Measurements from ENCODE around the gene DLX1. TPM values are rescaled to one million over a fixed set of nuclear protein-coding genes. Genes with fewer than 3 reads are reported as not detected.
A peak's percentile ranks its signal among the peaks of the same experiment; 100 is the strongest.

DLX1 gene
- total RNA-seq, 4 donors from 2014 or later: 0.14 TPM; not detected in 3

DNA sequence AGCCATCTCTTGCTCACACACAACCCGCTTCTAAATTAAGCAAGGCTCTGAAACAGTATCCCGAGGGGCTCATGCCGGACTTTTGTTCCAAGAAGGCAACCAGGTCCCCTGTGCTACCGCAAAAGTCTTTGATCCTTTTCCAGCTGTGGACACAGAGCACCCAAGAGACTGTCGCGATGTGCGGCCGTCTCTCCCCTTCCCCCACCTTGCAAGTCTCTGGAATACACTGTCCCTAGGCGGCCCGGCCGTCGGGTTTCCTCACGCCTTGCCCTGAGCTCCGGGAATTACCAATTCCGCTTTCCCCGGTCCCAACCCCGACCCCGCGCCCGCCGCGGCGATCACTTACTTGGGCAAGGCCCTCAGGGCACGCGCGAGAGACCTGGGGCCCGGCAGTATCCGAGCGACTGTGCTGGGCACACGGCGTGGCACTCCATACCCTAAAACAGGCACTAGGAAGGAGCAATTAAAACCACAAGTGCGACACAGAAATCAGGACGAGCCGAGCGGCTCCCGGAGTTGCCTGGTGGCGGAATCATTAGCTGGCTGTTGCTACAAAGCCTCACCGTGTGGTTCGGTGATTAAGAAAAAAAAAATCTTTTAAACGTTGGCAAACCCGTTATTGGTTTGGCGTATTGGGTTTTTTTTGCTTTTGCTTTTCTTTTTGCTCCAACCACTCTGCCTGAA, 2.2 kb upstream of the DLX1 start:
- Histone ChIP-seq H3K4me3 (no peak overlapping the region), H3K27me3 (peaks cover 57 to 74% of the 10 kb centered on the region in 2 donors), H3K27ac (no peak overlapping the region), H3K36me3 (no peaks in the 10 kb centered on the region), H3K4me1 (peaks cover 3 to 14% of the 10 kb centered on the region in 2 donors), H3K9me3 (no peaks in the 10 kb centered on the region)
- DNase-seq: no peak
- intact Hi-C loops (cut with DNase I; ENCODE audit: low total_unique reads): no loop called here
- no peak for TF ChIP-seq POLR2A (IDR thresholded peaks at IDR 0.05)
- TF ChIP-seq, protein P1, sequence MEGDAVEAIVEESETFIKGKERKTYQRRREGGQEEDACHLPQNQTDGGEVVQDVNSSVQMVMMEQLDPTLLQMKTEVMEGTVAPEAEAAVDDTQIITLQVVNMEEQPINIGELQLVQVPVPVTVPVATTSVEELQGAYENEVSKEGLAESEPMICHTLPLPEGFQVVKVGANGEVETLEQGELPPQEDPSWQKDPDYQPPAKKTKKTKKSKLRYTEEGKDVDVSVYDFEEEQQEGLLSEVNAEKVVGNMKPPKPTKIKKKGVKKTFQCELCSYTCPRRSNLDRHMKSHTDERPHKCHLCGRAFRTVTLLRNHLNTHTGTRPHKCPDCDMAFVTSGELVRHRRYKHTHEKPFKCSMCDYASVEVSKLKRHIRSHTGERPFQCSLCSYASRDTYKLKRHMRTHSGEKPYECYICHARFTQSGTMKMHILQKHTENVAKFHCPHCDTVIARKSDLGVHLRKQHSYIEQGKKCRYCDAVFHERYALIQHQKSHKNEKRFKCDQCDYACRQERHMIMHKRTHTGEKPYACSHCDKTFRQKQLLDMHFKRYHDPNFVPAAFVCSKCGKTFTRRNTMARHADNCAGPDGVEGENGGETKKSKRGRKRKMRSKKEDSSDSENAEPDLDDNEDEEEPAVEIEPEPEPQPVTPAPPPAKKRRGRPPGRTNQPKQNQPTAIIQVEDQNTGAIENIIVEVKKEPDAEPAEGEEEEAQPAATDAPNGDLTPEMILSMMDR (IDR thresholded peaks at IDR 0.05): no peak

DNA sequence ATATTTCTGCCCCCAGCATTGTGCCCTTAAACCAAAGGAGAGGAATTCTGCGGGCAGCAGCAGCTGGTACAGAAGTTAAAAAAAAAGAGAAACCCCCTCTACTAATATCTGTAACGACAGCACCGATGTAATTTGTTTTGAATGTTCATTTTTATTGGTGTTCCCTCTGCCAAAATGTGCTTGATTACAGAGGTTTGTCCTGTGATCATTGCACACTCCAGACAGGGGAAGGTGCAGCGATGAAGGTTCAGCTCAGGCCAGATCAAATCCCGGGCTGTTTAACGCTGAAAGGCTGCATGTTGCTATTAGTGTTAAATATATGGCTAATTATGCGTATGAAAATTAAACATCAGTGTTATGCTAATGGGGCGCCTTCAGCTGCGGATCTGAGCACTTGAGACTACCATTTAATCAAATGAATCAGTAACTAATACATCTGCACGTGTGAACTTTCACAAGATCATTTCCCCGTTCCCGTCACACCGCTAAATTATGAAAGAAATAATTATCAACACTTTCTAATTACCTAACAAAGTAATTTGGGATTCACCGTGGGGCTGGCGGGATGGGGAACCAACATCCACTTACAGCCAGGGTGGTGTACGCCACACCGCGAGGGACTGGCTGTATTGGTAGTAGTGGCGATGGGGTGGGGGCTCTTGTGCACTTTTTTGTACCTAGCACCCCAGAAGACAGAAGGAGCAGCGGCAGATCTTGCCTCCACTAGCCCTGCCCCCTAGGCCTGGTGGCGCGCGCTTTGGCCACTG, 1.5 kb upstream of the DLX1 start:
- Histone ChIP-seq H3K27me3 (peaks cover 57 to 81% of the 10 kb centered on the region in 2 donors), H3K4me1 (peaks cover 3 to 14% of the 10 kb centered on the region in 2 donors), H3K36me3 (no peaks in the 10 kb centered on the region), H3K27ac (no peak overlapping the region), H3K9me3 (no peaks in the 10 kb centered on the region), H3K4me3 (no peak overlapping the region)
- DNase-seq: no peak
- intact Hi-C loops (cut with DNase I; ENCODE audit: low total_unique reads): no loop called here
- no peak for TF ChIP-seq POLR2A (IDR thresholded peaks at IDR 0.05)
- TF ChIP-seq, protein P1 (IDR thresholded peaks at IDR 0.05): no peak

DNA sequence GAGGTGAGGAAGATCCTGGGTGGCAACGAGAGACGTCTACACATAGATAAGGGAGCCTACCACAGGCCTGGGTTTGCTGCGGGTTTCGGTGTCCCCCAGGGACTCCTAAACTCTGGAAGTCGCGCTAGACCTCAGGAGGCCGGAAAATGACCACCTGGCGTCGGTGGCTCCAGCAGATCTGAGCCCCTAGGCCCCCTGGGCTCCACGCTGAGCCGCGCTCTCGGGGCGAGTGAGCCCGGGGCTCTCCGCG, 987 bp upstream of the DLX1 start:
- DNase-seq: no peak
- Histone ChIP-seq H3K27ac (no peak overlapping the region), H3K36me3 (no peaks in the 10 kb centered on the region), H3K4me1 (peaks cover 3 to 14% of the 10 kb centered on the region in 2 donors), H3K27me3 (peaks cover 59 to 86% of the 10 kb centered on the region in 2 donors), H3K9me3 (no peaks in the 10 kb centered on the region), H3K4me3 (no peak overlapping the region)
- intact Hi-C loops (cut with DNase I; ENCODE audit: low total_unique reads): no loop called here
- TF ChIP-seq, protein P1 (IDR thresholded peaks at IDR 0.05): no peak
- no peak for TF ChIP-seq POLR2A (IDR thresholded peaks at IDR 0.05)

DNA sequence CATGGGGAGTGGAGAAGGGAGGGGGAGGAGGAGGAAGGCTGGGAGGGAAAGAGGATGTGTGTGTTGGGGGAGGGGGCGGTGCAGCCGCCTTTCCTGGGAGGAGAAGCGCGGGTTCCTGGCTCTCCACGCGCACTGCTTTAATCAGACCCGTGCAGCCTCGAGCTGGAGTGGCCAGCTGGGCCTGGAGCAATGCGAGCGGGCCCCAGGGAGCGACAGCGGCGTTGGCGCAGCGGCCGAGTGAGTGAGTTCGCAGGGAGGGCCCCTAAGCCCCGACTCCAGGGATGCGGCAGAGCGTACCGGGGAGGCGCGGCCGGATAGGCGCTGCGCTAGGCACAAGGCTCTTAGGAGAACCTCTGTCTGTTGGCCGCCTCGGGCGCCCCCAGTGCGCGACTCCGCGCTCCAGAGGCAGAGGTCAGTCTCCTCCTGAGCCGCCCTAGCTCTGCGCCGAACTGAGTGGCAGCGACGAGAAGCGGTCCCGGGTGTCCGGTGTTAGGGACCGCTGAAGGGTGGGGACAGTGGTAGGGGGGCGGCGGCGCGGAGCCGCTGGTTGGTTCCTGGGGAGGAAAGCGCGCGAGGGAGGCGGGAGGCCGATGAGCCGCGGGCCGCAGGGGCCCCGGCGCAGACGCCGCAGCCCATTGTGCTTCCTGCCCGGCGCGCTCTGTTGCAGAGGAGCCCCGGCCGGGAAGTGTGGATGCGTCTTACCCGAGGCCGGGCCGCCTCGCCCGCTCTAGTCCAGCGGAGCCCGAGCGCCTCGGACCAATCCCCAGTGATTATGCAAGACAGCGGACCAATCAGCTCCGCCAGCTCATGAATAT, 455 bp upstream of the DLX1 start:
- intact Hi-C loops (cut with DNase I; ENCODE audit: low total_unique reads): no loop called here
- no peaks in the 10 kb centered on the region for H3K9me3 ChIP-seq

More for the DNA sequence above, 455 bp upstream of the DLX1 start:
- H3K4me3 ChIP-seq: peak overlapping the region in 1 of 2 donors; percentile 26
- TF ChIP-seq, protein P1 (IDR thresholded peaks at IDR 0.05): no peak
- peak; percentile 53 to 60 for DNase-seq
- H3K27me3 ChIP-seq: peaks cover 64 to 92% of the 10 kb centered on the region in 2 donors
- H3K36me3 ChIP-seq: no peaks in the 10 kb centered on the region
- H3K4me1 ChIP-seq: peaks cover 3 to 14% of the 10 kb centered on the region in 2 donors
- H3K27ac ChIP-seq: no peak overlapping the region

All from uterus (tissue), 4 donors.